Activated CD8-positive, alpha-beta memory T cell treated with anti-CD3 and anti-CD28 coated beads for 4 hours (primary cell): Measurements from ENCODE around the gene STK32B.
"Not testable (repeated sequence)": the region's sequence is repeated elsewhere in the genome, so short reads cannot be mapped to it uniquely, and the experiment has no call there.

ENCODE experiments used
- DNase-seq, 2 donors: peaks; one replicate each; pipeline ENCODE4 v3.0.0-alpha.2; 2020; ENCODE audit warnings: low read depth in 2 of 2

The STK32B gene

DNA sequence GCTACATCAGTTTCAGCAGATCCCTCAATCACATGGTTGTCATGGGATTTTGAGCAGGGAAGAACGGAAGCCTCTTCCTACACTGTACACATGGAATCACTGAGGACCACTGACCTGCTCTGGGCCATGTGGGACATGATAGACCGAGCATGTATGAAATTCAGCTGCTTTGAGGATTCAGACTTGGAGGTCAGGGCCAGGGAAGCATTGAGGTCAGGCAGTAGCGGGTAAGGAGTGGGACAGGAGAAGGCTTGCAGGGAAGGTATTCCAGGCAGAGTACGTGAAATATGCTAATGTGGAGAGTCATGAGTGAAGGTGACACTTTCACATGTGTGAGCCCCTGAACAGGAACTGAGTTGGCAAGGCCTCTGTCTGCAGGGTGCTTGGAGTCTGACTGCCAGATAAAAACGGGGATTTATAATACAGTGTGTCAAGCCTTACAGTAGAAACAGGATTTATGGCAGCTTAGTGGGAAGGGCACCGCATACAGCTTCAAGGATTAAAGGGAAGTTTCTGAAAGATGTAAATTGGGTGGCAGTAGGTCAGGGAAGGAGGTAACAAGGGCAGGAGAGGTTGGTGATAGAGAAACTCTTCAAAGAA lies 111.7 kb downstream of the STK32B start:
- DNase-seq, result no peak

- no peak for DNase-seq
These were observed 113.1 kb downstream of the STK32B start for GRCh38 chr4:5164221-5164912.

DNA sequence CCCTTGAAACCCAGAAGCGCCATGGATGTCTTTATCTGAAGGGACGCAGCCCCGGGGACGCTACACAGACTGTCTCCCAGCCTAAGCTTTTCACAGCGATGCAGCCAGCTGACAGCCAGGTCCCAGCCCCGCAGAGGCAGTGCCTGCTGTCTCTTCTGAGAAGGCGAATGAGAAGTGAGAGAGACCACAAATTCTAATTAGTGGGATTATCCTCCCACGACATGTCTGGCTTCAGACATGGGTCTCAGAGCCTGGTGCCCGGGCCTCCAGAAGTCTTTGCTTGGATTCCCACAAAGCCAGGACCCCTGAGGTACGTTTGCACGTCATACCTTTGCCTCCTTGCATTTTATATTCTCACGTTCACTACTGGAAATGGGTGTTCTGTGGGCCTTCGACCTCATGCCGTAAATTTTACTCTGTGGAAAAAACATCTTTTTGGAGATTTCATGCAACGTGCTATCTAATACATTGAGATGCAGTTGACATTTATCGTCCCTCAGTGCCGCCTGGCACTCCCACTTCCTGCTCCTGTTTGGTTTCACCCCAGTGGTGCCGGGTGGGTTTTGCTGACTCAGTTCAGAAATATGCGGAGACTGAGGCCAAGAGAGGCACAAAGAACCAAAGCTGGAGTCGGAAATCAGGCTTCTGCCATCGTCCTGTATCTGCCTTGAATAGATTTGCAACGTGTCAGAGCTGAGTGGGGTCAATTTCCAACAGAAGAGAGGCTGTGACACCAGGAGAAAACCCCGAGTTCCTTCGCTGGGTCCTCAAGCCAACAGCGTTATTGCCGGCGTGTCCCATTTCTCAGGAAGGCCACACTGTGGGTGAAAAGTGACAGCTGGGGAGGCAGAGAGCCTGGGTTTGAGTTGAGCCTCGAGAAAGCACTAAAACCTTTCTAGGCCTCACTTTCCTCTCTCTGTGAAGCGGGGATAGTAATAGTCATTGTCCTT lies 114.4 kb downstream of the STK32B start:
- no peak for DNase-seq

GRCh38 chr4:5166377-5166776 lies 115.1 kb downstream of the STK32B start:
- no peak for DNase-seq

- DNase-seq, result no peak
These were observed 117.6 kb downstream of the STK32B start for GRCh38 chr4:5168891-5169290.

DNA sequence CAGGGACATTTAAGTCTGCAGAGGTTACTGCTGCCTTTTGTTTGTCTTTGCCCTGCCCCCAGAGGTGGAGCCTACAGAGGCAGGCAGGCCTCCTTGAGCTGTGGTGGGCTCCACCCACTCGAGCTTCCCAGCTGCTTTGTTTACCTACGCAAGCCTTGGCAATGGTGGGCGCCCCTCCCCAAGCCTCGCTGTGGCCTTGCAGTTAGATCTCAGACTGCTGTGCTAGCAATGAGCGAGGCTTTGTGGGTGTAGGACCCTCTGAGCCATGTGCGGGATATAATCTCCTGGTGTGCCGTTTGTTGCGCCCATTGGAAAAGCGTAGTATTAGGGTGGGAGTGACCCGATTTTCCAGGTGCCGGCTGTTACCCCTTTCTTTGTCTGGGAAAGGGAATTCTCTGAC lies 124.6 kb downstream of the STK32B start:
- not testable (repeated sequence) for DNase-seq

- DNase-seq, result no peak
These were observed 133.3 kb downstream of the STK32B start for GRCh38 chr4:5184606-5185005.

GRCh38 chr4:5185551-5185950 lies 134.3 kb downstream of the STK32B start:
- DNase-seq, result no peak

GRCh38 chr4:5186271-5187064 lies 135.2 kb downstream of the STK32B start:
- DNase-seq, result no peak

DNA sequence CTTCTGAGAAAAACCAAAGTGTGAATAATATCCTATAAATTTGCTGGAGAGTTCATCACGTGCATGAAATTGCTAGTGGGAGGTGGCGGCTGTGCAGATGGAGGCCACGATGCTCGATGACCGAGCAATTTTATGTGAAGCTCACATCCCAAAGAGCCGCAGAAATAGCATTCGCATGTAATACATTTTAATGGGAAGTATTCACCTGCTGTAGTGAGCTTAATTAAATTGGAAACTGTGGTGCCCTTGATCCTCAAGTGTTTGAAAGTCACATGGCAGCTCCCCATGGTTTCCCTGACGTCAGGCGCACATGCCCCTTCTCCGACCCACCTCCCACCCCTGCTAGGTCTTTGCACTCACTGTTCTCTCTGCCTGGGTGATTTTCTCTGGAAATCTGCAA lies 136.8 kb downstream of the STK32B start:
- DNase-seq, result no peak

GRCh38 chr4:5191831-5192230 lies 140.6 kb downstream of the STK32B start:
- DNase-seq, result no peak

DNA sequence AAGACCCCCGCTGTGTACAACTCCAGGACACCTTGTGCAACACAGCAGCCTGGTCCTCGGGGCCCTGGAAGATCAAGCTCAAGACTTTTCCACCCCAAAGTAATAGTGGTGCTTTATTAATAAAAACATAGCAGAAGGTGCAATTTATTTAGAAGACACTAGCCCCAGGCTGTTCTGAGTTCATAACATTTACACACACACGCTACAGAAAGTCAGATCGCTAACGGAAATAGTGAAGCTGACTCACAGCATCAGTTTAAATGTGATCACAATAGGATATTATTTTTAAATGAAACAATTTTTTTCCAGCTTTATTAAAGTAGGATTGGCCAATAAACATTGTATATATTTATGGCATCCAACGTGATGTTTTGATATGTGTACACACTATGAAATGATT lies 141.0 kb downstream of the STK32B start:
- no peak for DNase-seq

DNA sequence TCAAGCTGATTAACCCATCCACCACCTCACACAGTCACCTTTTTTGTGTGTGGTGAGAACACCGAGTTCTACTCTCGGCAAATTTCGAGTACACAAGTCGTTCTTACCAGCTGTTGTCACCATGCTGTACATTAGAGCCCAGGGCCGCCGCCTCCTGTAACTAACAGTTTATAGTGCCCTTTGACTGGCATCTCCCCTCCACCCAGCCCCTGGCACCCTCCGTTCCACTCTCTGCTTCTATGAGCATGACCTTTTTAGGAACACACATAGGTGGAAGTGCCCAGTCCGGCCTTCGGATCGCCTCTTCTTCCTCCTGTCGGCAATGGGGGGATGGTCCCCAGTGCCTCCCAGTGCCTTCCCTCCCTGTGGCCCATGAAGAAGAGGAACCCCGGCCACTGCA lies 141.4 kb downstream of the STK32B start:
- no peak for DNase-seq

- DNase-seq, result no peak
These were observed 147.6 kb downstream of the STK32B start for GRCh38 chr4:5198656-5199541.

DNA sequence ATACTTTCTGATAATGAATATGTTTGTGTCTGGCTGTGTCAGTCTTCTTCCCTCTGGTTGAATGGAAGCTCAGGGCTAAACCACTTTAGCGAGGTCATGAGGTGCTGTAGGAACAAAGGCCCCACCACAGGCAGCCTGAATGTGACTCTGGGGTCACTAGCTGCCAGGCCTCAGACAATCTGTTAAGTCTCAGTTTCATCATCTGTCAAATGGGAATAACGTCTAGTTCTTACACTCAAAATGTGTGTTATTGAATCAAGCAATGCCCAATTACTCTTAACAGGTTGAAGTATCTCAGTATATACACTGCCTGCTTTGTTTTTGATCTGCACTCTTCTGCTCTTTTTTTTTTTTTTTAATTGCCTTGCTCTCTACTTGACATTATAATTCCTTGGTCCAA lies 148.6 kb downstream of the STK32B start:
- no peak for DNase-seq

GRCh38 chr4:5200513-5200912 lies 149.2 kb downstream of the STK32B start:
- DNase-seq, result no peak

- no peak for DNase-seq
These were observed 152.2 kb downstream of the STK32B start for GRCh38 chr4:5203309-5203992.

- no peak for DNase-seq
These were observed 152.7 kb downstream of the STK32B start for GRCh38 chr4:5203993-5204310.

- no peak for DNase-seq
These were observed 153.5 kb downstream of the STK32B start for GRCh38 chr4:5204781-5205180.

GRCh38 chr4:5206016-5206790 lies 154.9 kb downstream of the STK32B start:
- no peak for DNase-seq
